Activated T-helper 17 cell treated with anti-CD3 and anti-CD28 coated beads, Interleukin-2, amount 50 U/mL, for 72 hours (primary cell): ENCODE measurements around the gene SRMS. TPM values are rescaled to one million over a fixed set of nuclear protein-coding genes. Genes with fewer than 3 reads are reported as not detected.

ENCODE experiments used
- ATAC-seq: fragments of 150-1000 bp; cut with Tn5 transposase; replicated peaks from 2 replicates; pipeline ENCODE4 v1.10.0; 2021; ENCODE audit warnings: mild to moderate bottlenecking, moderate library complexity
- H3K27ac Mint-ChIP-seq: one replicate; pipeline ENCODE4 v1.8.0; 2022; ENCODE audit warnings: mixed read lengths
- H3K27me3 Mint-ChIP-seq: one replicate; pipeline ENCODE4 v1.8.0; 2022; ENCODE audit warnings: mixed read lengths
- H3K36me3 Mint-ChIP-seq: one replicate; pipeline ENCODE4 v1.8.0; 2022; ENCODE audit warnings: low read depth, mild to moderate bottlenecking, mixed read lengths
- H3K4me1 Mint-ChIP-seq: one replicate; pipeline ENCODE4 v1.8.0; 2022; ENCODE audit warnings: mixed read lengths
- H3K4me3 Mint-ChIP-seq: one replicate; pipeline ENCODE4 v1.8.0; 2022; ENCODE audit warnings: mild to moderate bottlenecking, mixed read lengths
- H3K9me3 Mint-ChIP-seq: one replicate; pipeline ENCODE4 v1.8.0; 2022; ENCODE audit warnings: mixed read lengths
- total RNA-seq, 2 donors: library from RNA; stranded (reverse); gene quantifications; one replicate each; pipeline ENCODE4 v1.2.3, GENCODE V29; 2022

SRMS gene
- not detected for total RNA-seq

- peaks cover 10% of the 10 kb centered on the region for H3K4me1 Mint-ChIP-seq
These were observed at the start of gene SRMS for GRCh38 chr20:63547725-63548480. Gene SRMS, minus strand, starts transcription at chr20:63547749. Its CDS starts 286 bp downstream, at chr20:63547463.

GRCh38 chr20:63596423-63596822 is 48.9 kb upstream of the SRMS start:
- Mint-ChIP-seq H3K4me1 (peaks cover 4% of the 10 kb centered on the region), H3K36me3 (peaks cover 70% of the 10 kb centered on the region), H3K27me3 (no peaks in the 10 kb centered on the region), H3K4me3 (no peak overlapping the region), H3K9me3 (no peaks in the 10 kb centered on the region), H3K27ac (no peak overlapping the region)
- no peak for ATAC-seq

More at GRCh38 chr20:63547725-63548480, at the start of gene SRMS:
- Mint-ChIP-seq H3K27ac (no peak within 1 kb of the TSS), H3K4me3 (no peak within 1 kb of the TSS), H3K9me3 (no peaks in the 10 kb centered on the region), H3K27me3 (peaks cover 4% of the 10 kb centered on the region), H3K36me3 (no peaks in the 10 kb centered on the region)
- ATAC-seq: no peak

GRCh38 chr20:63595416-63596127 is 48.0 kb upstream of the SRMS start:
- no peak for ATAC-seq
- Mint-ChIP-seq H3K9me3 (no peaks in the 10 kb centered on the region), H3K27me3 (no peaks in the 10 kb centered on the region), H3K4me1 (peaks cover 4% of the 10 kb centered on the region), H3K36me3 (peaks cover 74% of the 10 kb centered on the region), H3K4me3 (no peak overlapping the region), H3K27ac (no peak overlapping the region)

DNA sequence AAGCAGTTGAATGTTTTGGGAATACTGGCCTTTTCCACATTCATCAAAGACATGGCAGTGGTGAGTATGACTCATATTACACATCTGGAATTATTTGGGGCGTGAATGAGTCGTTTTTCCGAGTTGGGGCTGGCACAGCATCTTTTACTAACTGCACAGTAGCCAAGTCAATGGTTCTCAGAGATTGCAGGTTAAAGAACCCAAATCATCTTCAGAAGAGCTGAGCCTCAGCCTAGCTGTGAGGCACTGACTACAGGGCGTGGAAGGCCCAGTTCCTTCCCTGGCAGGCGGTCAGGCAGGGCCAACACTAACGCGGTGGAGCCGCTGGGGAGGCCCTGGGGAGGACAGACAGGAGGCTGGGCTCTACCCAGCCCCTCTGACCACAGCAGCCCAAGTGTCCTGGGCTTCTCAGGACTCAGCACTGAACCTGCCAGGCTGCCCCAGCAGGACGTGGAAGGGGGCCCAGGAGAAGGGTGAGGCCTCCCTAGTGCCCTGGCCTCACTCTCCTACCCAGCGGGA is 46.6 kb upstream of the SRMS start:
- H3K36me3 Mint-ChIP-seq: peaks cover 80% of the 10 kb centered on the region
- no peak overlapping the region for H3K27ac Mint-ChIP-seq
- no peaks in the 10 kb centered on the region for H3K4me1 Mint-ChIP-seq
- no peak overlapping the region for H3K4me3 Mint-ChIP-seq
- no peaks in the 10 kb centered on the region for H3K27me3 Mint-ChIP-seq
- ATAC-seq: no peak
- H3K9me3 Mint-ChIP-seq: no peaks in the 10 kb centered on the region

DNA sequence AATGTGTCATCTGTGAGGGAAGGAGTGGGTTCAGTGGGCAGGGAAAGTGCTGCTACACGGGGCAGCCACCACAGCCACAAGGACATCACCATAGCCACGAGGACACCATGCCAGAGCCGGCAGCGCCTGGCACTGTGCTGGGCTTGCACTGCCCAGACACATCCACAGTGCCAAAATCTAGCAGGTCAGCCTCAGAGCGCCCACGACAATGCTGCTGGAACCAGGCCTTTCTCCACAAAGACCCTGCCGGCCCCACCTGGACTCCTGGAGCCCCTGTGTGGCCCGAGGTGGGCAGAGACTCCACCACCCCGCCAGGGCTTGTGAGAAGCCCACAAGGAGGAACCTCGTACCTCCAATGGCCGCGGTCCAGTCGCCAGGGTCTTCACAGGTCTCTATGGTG is 45.1 kb upstream of the SRMS start:
- H3K4me3 Mint-ChIP-seq: no peak overlapping the region
- H3K9me3 Mint-ChIP-seq: no peaks in the 10 kb centered on the region
- H3K36me3 Mint-ChIP-seq: peaks cover 74% of the 10 kb centered on the region
- no peak overlapping the region for H3K27ac Mint-ChIP-seq
- peaks cover 3% of the 10 kb centered on the region for H3K4me1 Mint-ChIP-seq
- ATAC-seq: no peak
- no peaks in the 10 kb centered on the region for H3K27me3 Mint-ChIP-seq

- Mint-ChIP-seq H3K27ac (no peak overlapping the region), H3K36me3 (peaks cover 66% of the 10 kb centered on the region), H3K9me3 (no peaks in the 10 kb centered on the region), H3K27me3 (no peaks in the 10 kb centered on the region), H3K4me1 (peaks cover 3% of the 10 kb centered on the region), H3K4me3 (no peak overlapping the region)
- ATAC-seq: no peak
These were observed 44.3 kb upstream of the SRMS start for GRCh38 chr20:63591786-63592355.

- no peak overlapping the region for H3K4me3 Mint-ChIP-seq
- H3K9me3 Mint-ChIP-seq: no peaks in the 10 kb centered on the region
- no peaks in the 10 kb centered on the region for H3K27me3 Mint-ChIP-seq
- peaks cover 61% of the 10 kb centered on the region for H3K36me3 Mint-ChIP-seq
- H3K27ac Mint-ChIP-seq: no peak overlapping the region
- no peak for ATAC-seq
- peaks cover 3% of the 10 kb centered on the region for H3K4me1 Mint-ChIP-seq
These were observed 43.6 kb upstream of the SRMS start for GRCh38 chr20:63591147-63591533.

DNA sequence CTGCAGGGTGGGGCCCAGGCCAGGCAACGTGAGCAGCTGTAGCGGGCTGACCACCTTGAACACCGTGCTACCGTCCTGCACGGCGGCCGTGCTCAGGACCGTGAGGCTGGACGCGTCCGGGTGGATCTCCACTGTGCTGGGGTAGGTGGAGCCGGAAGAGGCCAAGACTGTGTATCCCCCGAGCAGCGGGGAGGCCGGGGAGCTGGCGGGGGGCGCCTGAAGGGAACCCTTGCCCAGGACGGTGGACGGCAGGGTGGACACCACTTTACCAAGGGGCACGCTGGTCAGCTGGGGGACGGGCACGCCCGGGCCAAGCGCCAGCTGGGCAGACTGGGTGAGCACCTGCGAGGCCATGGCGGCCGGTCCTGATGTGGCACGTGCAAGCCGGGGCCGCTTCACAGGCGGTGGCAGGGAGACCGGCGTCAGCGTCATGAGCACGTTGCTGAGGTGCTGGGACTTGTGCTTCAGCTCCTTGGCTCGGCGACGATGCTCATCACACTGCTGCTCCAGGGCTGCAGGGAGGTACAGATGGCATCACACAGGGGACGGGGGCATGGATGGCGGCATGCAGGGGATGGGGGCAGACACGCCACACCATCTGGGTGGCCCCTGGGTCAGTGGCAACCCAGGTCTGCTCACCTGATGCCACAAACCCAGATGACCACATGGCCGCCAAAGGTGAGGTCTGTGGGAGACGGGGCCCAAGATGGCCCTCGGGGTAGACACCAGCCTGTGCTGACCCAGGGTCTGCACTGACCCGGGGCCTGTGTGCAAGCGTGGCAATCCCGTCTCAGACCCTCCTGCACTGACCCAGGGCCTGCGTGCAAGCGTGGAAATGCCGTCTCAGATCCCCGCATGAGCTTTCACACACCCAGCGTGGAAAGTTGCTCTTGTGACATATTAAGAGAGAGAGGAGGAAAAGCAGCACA is 42.9 kb upstream of the SRMS start:
- Mint-ChIP-seq H3K27ac (no peak overlapping the region), H3K4me1 (peaks cover 3% of the 10 kb centered on the region)

DNA sequence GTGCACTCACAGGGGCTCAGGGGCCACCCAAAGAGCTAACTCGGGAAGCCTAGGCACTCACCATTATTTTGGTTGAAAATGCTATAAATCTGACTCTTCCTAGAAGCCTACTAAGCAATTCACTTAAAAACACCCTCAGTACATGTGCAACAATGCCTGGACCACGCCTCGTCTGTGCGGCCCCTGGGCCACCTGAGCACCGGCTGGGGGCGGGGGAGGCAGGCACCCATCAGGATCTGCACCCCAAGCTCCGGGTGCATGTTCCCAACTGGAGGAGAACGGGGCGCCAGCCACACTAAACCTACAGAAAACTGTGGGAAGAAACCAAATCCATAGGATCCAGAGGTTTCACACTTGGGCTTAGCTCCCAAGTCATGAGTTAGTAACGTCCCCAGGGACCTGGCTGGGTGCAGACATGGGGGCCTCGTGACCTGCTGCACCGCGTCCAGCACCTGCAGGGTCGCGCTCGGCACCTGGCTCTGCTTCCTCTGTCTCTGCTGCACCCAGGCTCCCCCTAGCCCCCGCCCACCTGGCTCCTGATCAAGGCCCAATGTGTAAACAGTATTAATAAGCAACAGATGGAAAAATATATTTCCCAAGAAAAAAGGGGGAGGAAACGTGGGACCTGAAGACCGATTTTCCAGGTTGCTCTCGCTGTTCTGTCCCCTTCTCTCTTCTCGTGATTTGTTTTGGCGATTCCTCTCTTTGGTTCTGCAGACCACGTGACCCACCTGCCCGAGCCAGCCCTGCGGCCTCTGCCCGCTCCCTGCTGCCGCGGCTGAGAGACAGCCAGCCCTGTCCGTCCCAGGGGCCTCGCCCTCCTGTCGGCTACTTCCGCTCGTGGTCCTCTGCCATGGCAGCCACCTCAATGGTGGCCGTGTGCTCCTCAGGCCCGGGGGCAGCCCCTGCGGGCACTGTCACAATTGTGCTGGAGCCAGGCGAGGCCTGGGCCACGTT is 42.0 kb upstream of the SRMS start:
- ATAC-seq: no peak
- Mint-ChIP-seq H3K36me3 (peaks cover 50% of the 10 kb centered on the region), H3K4me3 (no peak overlapping the region), H3K27me3 (no peaks in the 10 kb centered on the region), H3K4me1 (peaks cover 3% of the 10 kb centered on the region), H3K9me3 (no peaks in the 10 kb centered on the region), H3K27ac (no peak overlapping the region)

More for the DNA sequence above, 42.9 kb upstream of the SRMS start:
- ATAC-seq: no peak
- Mint-ChIP-seq H3K36me3 (peaks cover 60% of the 10 kb centered on the region), H3K9me3 (no peaks in the 10 kb centered on the region), H3K27me3 (no peaks in the 10 kb centered on the region), H3K4me3 (no peak overlapping the region)

- Mint-ChIP-seq H3K4me3 (no peak overlapping the region), H3K36me3 (peaks cover 41% of the 10 kb centered on the region), H3K9me3 (no peaks in the 10 kb centered on the region), H3K27me3 (no peaks in the 10 kb centered on the region), H3K4me1 (peaks cover 3% of the 10 kb centered on the region), H3K27ac (no peak overlapping the region)
- ATAC-seq: no peak
These were observed 41.1 kb upstream of the SRMS start for GRCh38 chr20:63588641-63589041.

DNA sequence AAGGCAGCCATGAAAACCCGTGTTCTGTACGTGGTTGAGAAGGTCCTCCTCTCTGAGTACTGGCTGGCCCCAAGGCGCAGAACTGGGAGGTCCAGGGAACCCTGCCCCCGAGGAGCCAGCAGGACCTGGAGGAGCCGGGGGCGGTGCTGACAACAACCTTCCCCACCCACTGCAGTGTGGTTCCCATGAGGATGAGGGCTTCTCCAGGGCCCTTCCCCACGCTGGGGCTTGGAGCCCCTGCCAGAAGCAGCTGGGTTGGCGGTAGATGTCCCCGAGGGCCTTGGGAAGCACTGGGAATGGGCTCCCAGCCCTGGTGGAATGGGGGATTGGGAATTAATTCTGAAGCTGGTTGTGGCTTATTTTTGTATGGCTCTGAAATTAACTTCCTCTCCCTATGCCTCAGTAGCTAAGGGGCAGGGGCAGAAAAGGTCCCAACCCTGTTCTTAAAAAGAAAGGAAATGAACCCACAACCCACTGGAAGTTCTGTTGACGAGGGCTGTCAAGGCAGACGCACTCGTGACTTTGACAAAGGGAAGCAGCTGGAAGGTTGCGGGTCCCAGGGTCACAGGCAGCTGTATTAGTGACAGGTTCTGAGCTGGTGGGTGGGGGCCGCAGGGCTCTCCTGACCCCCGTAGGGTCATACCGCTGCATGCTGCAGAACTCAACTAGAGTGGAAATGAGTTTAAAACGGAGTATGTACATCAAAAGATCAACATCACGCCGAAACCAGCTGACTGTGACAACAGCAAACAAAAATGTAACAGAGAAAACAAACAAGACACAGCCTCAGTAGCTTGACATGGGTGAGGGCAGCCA is 40.4 kb upstream of the SRMS start:
- Mint-ChIP-seq H3K36me3 (peaks cover 35% of the 10 kb centered on the region), H3K27me3 (no peaks in the 10 kb centered on the region), H3K4me1 (peaks cover 3% of the 10 kb centered on the region), H3K4me3 (no peak overlapping the region), H3K27ac (no peak overlapping the region), H3K9me3 (no peaks in the 10 kb centered on the region)
- no peak for ATAC-seq

GRCh38 chr20:63587256-63587655 is 39.7 kb upstream of the SRMS start:
- Mint-ChIP-seq H3K27me3 (no peaks in the 10 kb centered on the region), H3K27ac (no peak overlapping the region), H3K9me3 (no peaks in the 10 kb centered on the region), H3K4me3 (no peak overlapping the region), H3K36me3 (peaks cover 33% of the 10 kb centered on the region), H3K4me1 (peaks cover 3% of the 10 kb centered on the region)
- no peak for ATAC-seq
